Aorta (tissue), 5 donors: ENCODE results near the gene TMEM208. TPM values are rescaled to one million over a fixed set of nuclear protein-coding genes. Genes with fewer than 3 reads are reported as not detected.
A peak's percentile ranks its signal among the peaks of the same experiment; 100 is the strongest.

Experiments
- ATAC-seq: fragments of 200-7000 bp; cut with Tn5 transposase; one replicate; pipeline ENCODE4 v1.9.1; 2022; ENCODE audit warnings: moderate library complexity; ENCODE audit not compliant: low FRiP score
- DNase-seq, 2 donors: peaks; one replicate each; pipeline ENCODE4 v3.0.0-alpha.2; 2020
- H3K27ac ChIP-seq, 2 donors: one replicate each; pipeline ENCODE4 v1.5.1; 2013; ENCODE audit warnings: low read length in 2 of 2, mild to moderate bottlenecking in 2 of 2, moderate library complexity in 2 of 2, control low read depth in 1 of 2, inconsistent platforms in 1 of 2, low read depth in 1 of 2
- H3K27me3 ChIP-seq, 2 donors: one replicate each; pipeline ENCODE4 v1.6.1; 2013; ENCODE audit warnings: control low read depth in 1 of 2, low read length in 1 of 2, mild to moderate bottlenecking in 1 of 2, moderate library complexity in 1 of 2; ENCODE audit not compliant: insufficient read depth in 2 of 2, control insufficient read depth in 1 of 2
- H3K36me3 ChIP-seq, 2 donors: one replicate each; pipeline ENCODE4 v1.6.1; 2013; ENCODE audit warnings: control low read depth in 1 of 2, low read length in 1 of 2, mild to moderate bottlenecking in 1 of 2; ENCODE audit not compliant: insufficient read depth in 2 of 2, control insufficient read depth in 1 of 2
- H3K4me1 ChIP-seq, 2 donors: one replicate each; pipeline ENCODE4 v1.6.1; 2013; ENCODE audit warnings: low read length in 2 of 2, control low read depth in 1 of 2, mild to moderate bottlenecking in 1 of 2, moderate library complexity in 1 of 2; ENCODE audit not compliant: insufficient read depth in 2 of 2, control insufficient read depth in 1 of 2
- H3K4me3 ChIP-seq, 2 donors: one replicate each; pipeline ENCODE4 v1.5.1; 2013; ENCODE audit warnings: low read length in 2 of 2, control low read depth in 1 of 2, mild to moderate bottlenecking in 1 of 2
- H3K9me3 ChIP-seq: one replicate; pipeline ENCODE4 v1.6.1; 2013; ENCODE audit warnings: mild to moderate bottlenecking, low read length; ENCODE audit not compliant: control insufficient read depth
- WGBS, 2 donors: extraction: QIAGEN DNeasy Blood & Tissue Kit; methylation state at CpG; one replicate each; pipeline ENCODE4 v1.1.7; 2013; 5-methylcytosine and 5-hydroxymethylcytosine counted together
- intact Hi-C, 2 donors: fragments of 100-400 bp; cut with DNase I; formaldehyde crosslinking; loops; one replicate each; pipeline versions ENCODE4 v1.14.2 to v1.15.0; 2022
- polyA plus RNA-seq, 2 donors: library from polyadenylated mRNA; stranded (reverse); fragments of 200-250 nt; gene quantifications; one replicate each; pipeline ENCODE4 v1.2.3, GENCODE V29; 2013
- total RNA-seq, 2 donors: library from RNA; stranded (reverse); fragmentation: NEBNext Ultra II Directional; extraction: Animal tissue kit (Norgen Biotek cat#: 25700); gene quantifications; one replicate each; pipeline ENCODE4 v1.2.1, GENCODE V29; 2021
- donor health status: healthy with polysubstance abuse.
- donor health status: Bipolar disorder and iron deficiency.
- donor health status: DM: no; HTN: no; CAD: no.
- donor health status: DM: no; HTN: no; CAD: no.
- donor health status: DM: yes; HTN: yes; CAD: no.

TMEM208 gene
- total and polyA plus RNA-seq, 4 donors = 24.7 to 64.6 (median 46.8) TPM

GRCh38 chr16:67196881-67197280, 30.0 kb upstream of the TMEM208 start:
- ATAC-seq (no peak), DNase-seq (no peak)
- 88 to 94% methylated on average over 1 of the region's 1 CpG for WGBS, 2 donors
- intact Hi-C loops = no loop called here
- Histone ChIP-seq H3K9me3 (no peaks in the 10 kb centered on the region), H3K27ac (no peak overlapping the region), H3K27me3 (no peaks in the 10 kb centered on the region), H3K4me1 (no peaks in the 10 kb centered on the region), H3K4me3 (no peak overlapping the region), H3K36me3 (peaks cover 0 to 15% of the 10 kb centered on the region in 2 donors)

GRCh38 chr16:67197704-67198103, 29.2 kb upstream of the TMEM208 start:
- DNase-seq = no peak
- Histone ChIP-seq H3K27me3 (no peaks in the 10 kb centered on the region), H3K27ac (no peak overlapping the region), H3K4me3 (no peak overlapping the region), H3K4me1 (no peaks in the 10 kb centered on the region), H3K36me3 (peaks cover 0 to 15% of the 10 kb centered on the region in 2 donors), H3K9me3 (no peaks in the 10 kb centered on the region)
- WGBS, 2 donors = 71 to 77% methylated on average over 6 of the region's 6 CpGs
- no peak for ATAC-seq
- intact Hi-C loops = no loop called here

GRCh38 chr16:67198238-67198734, 28.6 kb upstream of the TMEM208 start:
- no peak overlapping the region for H3K27ac ChIP-seq
- H3K4me1 ChIP-seq = no peaks in the 10 kb centered on the region
- no peak for DNase-seq
- WGBS, 2 donors = 41 to 43% methylated on average over 12 of the region's 12 CpGs
- H3K9me3 ChIP-seq = no peaks in the 10 kb centered on the region
- intact Hi-C loops = no loop called here
- peaks cover 0 to 15% of the 10 kb centered on the region in 2 donors for H3K36me3 ChIP-seq
- peak; percentile 4 for ATAC-seq
- H3K27me3 ChIP-seq = no peaks in the 10 kb centered on the region
- H3K4me3 ChIP-seq = no peak overlapping the region

DNA sequence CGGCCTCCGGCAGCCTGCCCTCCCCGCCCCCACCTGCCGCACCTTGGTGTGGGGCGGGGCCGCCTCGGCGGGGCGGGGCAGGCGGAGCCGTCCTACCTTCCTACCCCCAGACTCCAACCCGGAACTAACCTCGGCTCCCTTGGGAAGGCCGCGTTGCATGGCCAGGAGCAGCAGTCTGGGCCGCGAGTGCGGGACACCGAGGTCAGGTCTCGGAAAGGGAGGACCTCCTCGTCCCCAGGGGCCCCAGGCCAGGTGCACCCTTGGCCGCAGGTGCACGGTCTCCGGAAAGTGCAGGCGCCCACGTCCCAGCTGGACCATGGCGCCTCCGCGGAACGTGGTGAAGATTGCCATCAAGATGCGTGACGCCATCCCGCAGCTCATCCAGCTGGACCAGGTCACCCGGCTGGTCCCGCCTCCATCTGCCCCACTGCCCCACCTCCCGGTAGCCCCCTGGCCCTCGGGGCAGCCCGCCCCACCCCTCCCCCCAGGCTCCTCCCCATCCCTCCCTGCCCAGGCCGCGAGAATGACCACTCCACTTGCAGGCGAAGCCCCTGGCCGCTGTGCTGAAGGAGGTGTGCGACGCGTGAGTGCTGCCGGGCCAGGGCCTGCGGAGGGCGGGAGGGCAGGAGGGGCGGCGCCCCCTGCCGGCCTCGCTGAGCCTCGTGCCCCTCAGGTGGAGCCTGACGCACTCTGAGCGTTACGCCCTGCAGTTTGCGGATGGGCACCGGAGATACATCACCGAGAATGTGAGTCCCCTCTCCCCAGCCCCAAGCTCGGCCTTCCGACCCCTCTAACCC, 27.7 kb upstream of the TMEM208 start, which contains the start of gene ELMO3:
Gene ELMO3, plus strand, starts transcription at position 121 of the 797 bp plus-strand sequence. Its CDS starts 196 bp downstream, at position 317.
- Histone ChIP-seq H3K27me3 (no peaks in the 10 kb centered on the region), H3K4me3 (no peak within 1 kb of the TSS), H3K9me3 (no peaks in the 10 kb centered on the region), H3K4me1 (no peaks in the 10 kb centered on the region), H3K36me3 (peaks cover 0 to 16% of the 10 kb centered on the region in 2 donors), H3K27ac (no peak within 1 kb of the TSS)
- intact Hi-C loops = no loop called here
- no peak for ATAC-seq
- WGBS, 2 donors = 46 to 49% methylated on average over 50 to 61 of the region's 61 CpGs
- no peak for DNase-seq

DNA sequence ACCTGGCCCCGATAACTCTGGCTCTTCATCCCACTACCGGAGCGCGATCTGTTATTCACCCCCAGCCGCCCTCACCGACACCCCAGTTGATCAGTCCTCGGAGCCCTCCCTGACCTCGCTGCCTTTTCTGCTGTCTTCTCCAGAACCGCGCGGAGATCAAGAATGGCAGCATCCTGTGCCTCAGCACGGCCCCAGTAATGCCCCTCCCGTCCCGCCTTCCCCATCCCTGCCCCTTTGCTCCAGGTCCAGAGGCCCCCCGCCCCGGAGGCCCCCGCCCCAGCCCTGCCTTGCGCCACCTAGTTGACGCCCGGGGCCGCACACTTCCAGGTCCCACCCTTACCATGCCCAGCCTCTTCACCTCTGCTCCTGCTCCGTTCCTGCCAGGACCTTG, 27.1 kb upstream of the TMEM208 start:
- 47 to 50% methylated on average over 20 to 22 of the region's 22 CpGs for WGBS, 2 donors
- Histone ChIP-seq H3K4me3 (no peak overlapping the region), H3K36me3 (peaks cover 0 to 15% of the 10 kb centered on the region in 2 donors), H3K4me1 (no peaks in the 10 kb centered on the region), H3K9me3 (no peaks in the 10 kb centered on the region), H3K27ac (no peak overlapping the region), H3K27me3 (no peaks in the 10 kb centered on the region)
- no peak for DNase-seq
- ATAC-seq = no peak
- intact Hi-C loops = no loop called here

DNA sequence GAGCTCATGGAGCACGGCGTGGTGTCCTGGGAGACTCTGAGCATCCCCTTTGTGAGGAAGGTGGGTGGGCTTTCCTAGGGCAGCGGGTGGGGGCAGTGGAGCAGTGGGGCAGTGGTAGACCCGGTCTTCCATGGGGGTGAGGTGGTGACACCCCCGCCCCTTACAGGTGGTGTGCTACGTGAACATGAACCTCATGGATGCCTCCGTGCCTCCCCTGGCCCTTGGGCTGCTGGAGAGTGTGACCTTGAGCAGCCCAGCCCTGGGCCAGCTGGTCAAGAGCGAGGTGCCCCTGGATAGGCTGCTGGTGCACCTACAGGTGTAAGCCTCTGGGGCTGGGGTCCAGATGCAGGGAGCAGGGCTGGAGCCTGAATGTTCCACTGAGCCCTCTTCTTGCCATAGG, 26.4 kb upstream of the TMEM208 start:
- ATAC-seq = no peak
- Histone ChIP-seq H3K36me3 (peaks cover 0 to 13% of the 10 kb centered on the region in 2 donors), H3K4me1 (no peaks in the 10 kb centered on the region), H3K27me3 (no peaks in the 10 kb centered on the region), H3K4me3 (no peak overlapping the region), H3K9me3 (no peaks in the 10 kb centered on the region), H3K27ac (no peak overlapping the region)
- 92 to 93% methylated on average over 8 of the region's 8 CpGs for WGBS, 2 donors
- DNase-seq = no peak
- intact Hi-C loops = no loop called here

DNA sequence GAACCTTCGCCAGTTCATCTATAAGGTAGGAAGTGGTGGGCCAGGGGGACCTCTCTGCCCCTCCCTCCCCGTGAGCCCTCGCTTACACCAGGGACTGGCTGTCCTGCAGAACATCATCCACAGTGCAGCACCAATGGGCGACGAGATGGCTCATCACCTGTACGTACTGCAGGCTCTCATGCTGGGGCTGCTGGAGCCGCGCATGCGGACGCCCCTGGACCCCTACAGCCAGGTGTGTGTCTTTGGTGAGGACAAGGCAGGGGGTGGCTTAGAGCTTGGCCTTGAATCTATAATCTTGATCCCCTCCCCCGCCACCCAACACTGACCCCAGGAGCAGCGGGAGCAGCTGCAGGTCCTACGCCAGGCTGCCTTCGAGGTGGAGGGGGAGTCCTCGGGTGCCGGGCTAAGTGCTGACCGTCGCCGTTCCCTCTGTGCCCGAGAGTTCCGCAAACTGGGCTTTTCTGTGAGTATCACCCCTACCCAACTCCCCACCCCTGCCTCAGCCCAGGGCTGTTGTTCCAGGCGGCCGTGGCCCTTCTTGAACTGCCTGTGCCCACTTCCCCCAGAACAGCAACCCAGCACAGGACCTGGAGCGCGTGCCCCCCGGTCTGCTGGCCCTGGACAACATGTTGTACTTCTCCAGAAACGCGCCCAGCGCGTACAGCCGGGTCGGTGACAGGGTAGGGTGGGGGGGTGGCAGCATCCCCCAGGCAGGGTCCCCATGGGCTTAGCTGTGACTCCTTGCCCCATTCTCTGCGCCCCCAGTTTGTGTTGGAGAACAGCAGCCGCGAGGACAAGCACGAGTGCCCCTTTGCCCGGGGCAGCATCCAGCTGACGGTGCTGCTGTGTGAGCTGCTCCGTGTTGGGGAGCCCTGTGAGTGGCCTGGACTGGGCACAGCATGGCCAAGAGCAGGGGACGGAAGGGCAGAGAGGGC, 25.3 kb upstream of the TMEM208 start:
- H3K4me1 ChIP-seq = no peaks in the 10 kb centered on the region
- no peak for DNase-seq
- no peak for ATAC-seq
- intact Hi-C loops = no loop called here
- H3K4me3 ChIP-seq = no peak overlapping the region
- 90 to 93% methylated on average over 39 to 40 of the region's 40 CpGs for WGBS, 2 donors
- no peak overlapping the region for H3K27ac ChIP-seq
- peaks cover 0 to 3% of the 10 kb centered on the region in 2 donors for H3K36me3 ChIP-seq
- no peaks in the 10 kb centered on the region for H3K9me3 ChIP-seq
- no peaks in the 10 kb centered on the region for H3K27me3 ChIP-seq

- H3K4me1 ChIP-seq = no peaks in the 10 kb centered on the region
- H3K36me3 ChIP-seq = peaks cover 0 to 1% of the 10 kb centered on the region in 2 donors
- no peak for DNase-seq
- no peaks in the 10 kb centered on the region for H3K27me3 ChIP-seq
- intact Hi-C loops = no loop called here
- no peaks in the 10 kb centered on the region for H3K9me3 ChIP-seq
- H3K27ac ChIP-seq = no peak overlapping the region
- H3K4me3 ChIP-seq = no peak overlapping the region
- no peak for ATAC-seq
- WGBS, 2 donors = 92 to 96% methylated on average over 11 to 12 of the region's 12 CpGs
These were observed 24.5 kb upstream of the TMEM208 start for GRCh38 chr16:67202426-67202825.
